Ishikawa (cell line): ENCODE measurements around the gene TINAGL1.

Source experiments
- CREB1 ChIP-seq: IDR thresholded peaks from 2 replicates; pipeline ENCODE4 v1.6.1; 2012; ENCODE audit warnings: low read depth
- EGR1 ChIP-seq: IDR thresholded peaks from 2 replicates; pipeline ENCODE4 v1.6.1; 2012
- EP300 ChIP-seq: IDR thresholded peaks from 2 replicates; pipeline ENCODE4 v1.6.1; 2012; ENCODE audit warnings: borderline replicate concordance
- RAD21 ChIP-seq: IDR thresholded peaks from 2 replicates; pipeline ENCODE4 v1.6.1; 2012; ENCODE audit warnings: low read depth
- TAF1 ChIP-seq: IDR thresholded peaks from 2 replicates; pipeline ENCODE4 v1.6.1; 2012; ENCODE audit warnings: low read depth, mild to moderate bottlenecking
- TCF12 ChIP-seq: IDR thresholded peaks from 2 replicates; pipeline ENCODE4 v1.6.1; 2012; ENCODE audit warnings: low read depth
- YY1 ChIP-seq: IDR thresholded peaks from 2 replicates; pipeline ENCODE4 v1.6.1; 2012; ENCODE audit warnings: low read depth
- TF ChIP-seq, protein P1 (sequence below): IDR thresholded peaks from 2 replicates; pipeline ENCODE4 v1.6.1; 2012
- TF ChIP-seq, protein P2 (sequence below): IDR thresholded peaks from 2 replicates; pipeline ENCODE4 v1.6.1; 2012; ENCODE audit warnings: low read depth, mild to moderate bottlenecking

- TF ChIP-seq CREB1 = no peak
- no peak for TF ChIP-seq RAD21
- TF ChIP-seq EP300 = no peak
- TF ChIP-seq, protein P1, sequence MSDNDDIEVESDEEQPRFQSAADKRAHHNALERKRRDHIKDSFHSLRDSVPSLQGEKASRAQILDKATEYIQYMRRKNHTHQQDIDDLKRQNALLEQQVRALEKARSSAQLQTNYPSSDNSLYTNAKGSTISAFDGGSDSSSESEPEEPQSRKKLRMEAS = no peak
- TF ChIP-seq, protein P2, sequence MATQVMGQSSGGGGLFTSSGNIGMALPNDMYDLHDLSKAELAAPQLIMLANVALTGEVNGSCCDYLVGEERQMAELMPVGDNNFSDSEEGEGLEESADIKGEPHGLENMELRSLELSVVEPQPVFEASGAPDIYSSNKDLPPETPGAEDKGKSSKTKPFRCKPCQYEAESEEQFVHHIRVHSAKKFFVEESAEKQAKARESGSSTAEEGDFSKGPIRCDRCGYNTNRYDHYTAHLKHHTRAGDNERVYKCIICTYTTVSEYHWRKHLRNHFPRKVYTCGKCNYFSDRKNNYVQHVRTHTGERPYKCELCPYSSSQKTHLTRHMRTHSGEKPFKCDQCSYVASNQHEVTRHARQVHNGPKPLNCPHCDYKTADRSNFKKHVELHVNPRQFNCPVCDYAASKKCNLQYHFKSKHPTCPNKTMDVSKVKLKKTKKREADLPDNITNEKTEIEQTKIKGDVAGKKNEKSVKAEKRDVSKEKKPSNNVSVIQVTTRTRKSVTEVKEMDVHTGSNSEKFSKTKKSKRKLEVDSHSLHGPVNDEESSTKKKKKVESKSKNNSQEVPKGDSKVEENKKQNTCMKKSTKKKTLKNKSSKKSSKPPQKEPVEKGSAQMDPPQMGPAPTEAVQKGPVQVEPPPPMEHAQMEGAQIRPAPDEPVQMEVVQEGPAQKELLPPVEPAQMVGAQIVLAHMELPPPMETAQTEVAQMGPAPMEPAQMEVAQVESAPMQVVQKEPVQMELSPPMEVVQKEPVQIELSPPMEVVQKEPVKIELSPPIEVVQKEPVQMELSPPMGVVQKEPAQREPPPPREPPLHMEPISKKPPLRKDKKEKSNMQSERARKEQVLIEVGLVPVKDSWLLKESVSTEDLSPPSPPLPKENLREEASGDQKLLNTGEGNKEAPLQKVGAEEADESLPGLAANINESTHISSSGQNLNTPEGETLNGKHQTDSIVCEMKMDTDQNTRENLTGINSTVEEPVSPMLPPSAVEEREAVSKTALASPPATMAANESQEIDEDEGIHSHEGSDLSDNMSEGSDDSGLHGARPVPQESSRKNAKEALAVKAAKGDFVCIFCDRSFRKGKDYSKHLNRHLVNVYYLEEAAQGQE = no peak
- no peak for TF ChIP-seq TAF1
- no peak for TF ChIP-seq YY1
- TF ChIP-seq EGR1 = no peak
- no peak for TF ChIP-seq TCF12
Measured at GRCh38 chr1:31598980-31599379, 22.7 kb downstream of the TINAGL1 start.
